ENCODE data around the gene POU4F1.

POU4F1 gene

GRCh38 chr13:78592584-78592983, 10.8 kb downstream of the POU4F1 start:
- DNase-seq (ENCODE audit: low read depth): no peak
- TF ChIP-seq, protein P1, sequence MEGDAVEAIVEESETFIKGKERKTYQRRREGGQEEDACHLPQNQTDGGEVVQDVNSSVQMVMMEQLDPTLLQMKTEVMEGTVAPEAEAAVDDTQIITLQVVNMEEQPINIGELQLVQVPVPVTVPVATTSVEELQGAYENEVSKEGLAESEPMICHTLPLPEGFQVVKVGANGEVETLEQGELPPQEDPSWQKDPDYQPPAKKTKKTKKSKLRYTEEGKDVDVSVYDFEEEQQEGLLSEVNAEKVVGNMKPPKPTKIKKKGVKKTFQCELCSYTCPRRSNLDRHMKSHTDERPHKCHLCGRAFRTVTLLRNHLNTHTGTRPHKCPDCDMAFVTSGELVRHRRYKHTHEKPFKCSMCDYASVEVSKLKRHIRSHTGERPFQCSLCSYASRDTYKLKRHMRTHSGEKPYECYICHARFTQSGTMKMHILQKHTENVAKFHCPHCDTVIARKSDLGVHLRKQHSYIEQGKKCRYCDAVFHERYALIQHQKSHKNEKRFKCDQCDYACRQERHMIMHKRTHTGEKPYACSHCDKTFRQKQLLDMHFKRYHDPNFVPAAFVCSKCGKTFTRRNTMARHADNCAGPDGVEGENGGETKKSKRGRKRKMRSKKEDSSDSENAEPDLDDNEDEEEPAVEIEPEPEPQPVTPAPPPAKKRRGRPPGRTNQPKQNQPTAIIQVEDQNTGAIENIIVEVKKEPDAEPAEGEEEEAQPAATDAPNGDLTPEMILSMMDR (IDR thresholded peaks at IDR 0.05; ENCODE audit: control insufficient read depth, insufficient read depth, low read depth, low read length, missing control alignments): no peak
- no peak overlapping the region for H3K4me3 ChIP-seq (ENCODE audit: control insufficient read depth, low read depth, low read length)

DNA sequence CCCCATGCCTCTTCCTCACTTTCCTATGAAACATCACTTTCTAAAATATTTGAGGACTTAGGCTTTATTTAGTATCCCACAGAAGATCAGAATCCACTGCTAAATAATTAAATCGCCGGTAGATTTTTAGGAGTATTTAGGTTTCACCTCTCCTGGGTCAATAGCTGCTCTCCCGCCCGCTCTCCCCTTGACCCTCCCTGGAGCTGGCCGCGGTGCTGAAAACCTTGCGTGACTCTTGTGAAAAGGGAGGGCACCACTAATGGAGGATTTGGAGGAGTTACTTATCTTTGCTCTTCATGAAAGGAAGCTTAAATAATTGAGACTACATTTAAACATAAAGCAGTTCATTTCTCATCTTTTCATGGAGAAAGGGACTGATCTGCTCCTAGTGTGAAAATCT, 14.1 kb downstream of the POU4F1 start:
- H3K4me3 ChIP-seq (ENCODE audit: control insufficient read depth, low read depth, low read length): no peak overlapping the region
- DNase-seq (ENCODE audit: low read depth): no peak

GRCh38 chr13:78587395-78587794, 16.0 kb downstream of the POU4F1 start:
- no peak overlapping the region for H3K4me3 ChIP-seq (ENCODE audit: control insufficient read depth, low read depth, low read length)
- DNase-seq (ENCODE audit: low read depth): no peak
- TF ChIP-seq, protein P1 (IDR thresholded peaks at IDR 0.05; ENCODE audit: control insufficient read depth, insufficient read depth, low read depth, low read length, missing control alignments): no peak

More for the DNA sequence above, 14.1 kb downstream of the POU4F1 start:
- TF ChIP-seq, protein P1 (IDR thresholded peaks at IDR 0.05; ENCODE audit: control insufficient read depth, insufficient read depth, low read depth, low read length, missing control alignments): no peak

- DNase-seq (ENCODE audit: low read depth): no peak
- H3K4me3 ChIP-seq (ENCODE audit: control insufficient read depth, low read depth, low read length): no peak overlapping the region
- TF ChIP-seq, protein P1 (IDR thresholded peaks at IDR 0.05; ENCODE audit: control insufficient read depth, insufficient read depth, low read depth, low read length, missing control alignments): no peak
Measured at GRCh38 chr13:78586706-78587105, 16.6 kb downstream of the POU4F1 start.

DNA sequence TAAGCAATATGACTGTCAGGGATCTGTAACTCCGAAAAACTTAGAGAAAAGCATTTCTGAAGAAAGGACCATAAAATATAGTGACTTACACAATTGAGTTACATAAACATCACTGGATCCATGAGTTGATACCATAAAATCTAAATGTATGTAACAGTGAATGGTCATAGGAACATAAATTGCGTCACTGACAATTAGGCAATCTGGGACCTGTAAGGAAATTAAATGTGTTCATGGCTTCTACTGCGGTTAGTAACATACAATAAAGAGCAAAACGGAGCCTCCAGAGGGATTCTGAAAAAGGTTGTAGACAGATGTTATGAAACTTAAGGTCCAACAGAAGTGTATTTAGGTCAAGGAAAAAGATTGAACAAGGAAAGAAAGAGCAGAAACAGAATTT, 27.1 kb downstream of the POU4F1 start:
- TF ChIP-seq, protein P1 (IDR thresholded peaks at IDR 0.05; ENCODE audit: control insufficient read depth, insufficient read depth, low read depth, low read length, missing control alignments): no peak
- H3K4me3 ChIP-seq (ENCODE audit: control insufficient read depth, low read depth, low read length): no peak overlapping the region
- DNase-seq (ENCODE audit: low read depth): no peak

GRCh38 chr13:78572459-78572858, 30.9 kb downstream of the POU4F1 start:
- TF ChIP-seq, protein P1 (IDR thresholded peaks at IDR 0.05; ENCODE audit: control insufficient read depth, insufficient read depth, low read depth, low read length, missing control alignments): no peak
- no peak overlapping the region for H3K4me3 ChIP-seq (ENCODE audit: control insufficient read depth, low read depth, low read length)
- no peak for DNase-seq (ENCODE audit: low read depth)

DNA sequence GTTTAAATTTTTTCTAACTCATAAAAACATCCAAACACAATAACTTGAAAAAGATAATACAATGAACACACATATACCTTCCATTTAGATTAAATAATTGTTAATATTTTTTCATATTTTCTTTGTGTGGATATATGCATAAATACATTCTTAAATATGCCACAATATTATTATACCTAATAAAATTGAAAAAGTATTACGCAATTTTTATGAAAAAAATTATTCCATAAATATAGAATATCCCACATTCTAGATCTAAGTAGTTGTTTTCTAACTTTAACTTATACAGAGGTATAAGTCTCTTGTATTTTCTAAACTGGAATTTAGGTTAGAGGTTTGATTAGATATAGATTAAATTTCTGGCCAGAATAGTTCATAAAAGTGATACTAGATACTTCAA, 34.3 kb downstream of the POU4F1 start:
- TF ChIP-seq, protein P1 (IDR thresholded peaks at IDR 0.05; ENCODE audit: control insufficient read depth, insufficient read depth, low read depth, low read length, missing control alignments): no peak
- H3K4me3 ChIP-seq (ENCODE audit: control insufficient read depth, low read depth, low read length): no peak overlapping the region
- no peak for DNase-seq (ENCODE audit: low read depth)

Measured in AG09309 (cell line).